CD8-positive, alpha-beta memory T cell (primary cell): ENCODE measurements around the gene ANKRD49. TPM values are rescaled to one million over a fixed set of nuclear protein-coding genes. Genes with fewer than 3 reads are reported as not detected.

Experiments
- CTCF ChIA-PET: fragments of 350-600 bp; sonication (Branson Sonifier 250); formaldehyde crosslinking; loops from one replicate; lab custom pipeline; 2021; ENCODE audit warnings: antibody characterized with exemption; lab: Charles Lee
- POLR2A ChIA-PET: fragments of 350-600 bp; sonication (Branson Sonifier 250); formaldehyde crosslinking; loops from one replicate; lab custom pipeline; 2021; ENCODE audit warnings: antibody characterized with exemption; lab: Charles Lee
- DNase-seq, 5 donors: peaks; one replicate each; pipeline versions ENCODE4 v3.0.0 to v3.0.0-alpha.2; 2020 to 2022; ENCODE audit warnings: mixed read lengths in 1 of 5
- H3K27ac ChIP-seq: one replicate; pipeline ENCODE4 v1.7.0; 2013; ENCODE audit warnings: low read depth, mild to moderate bottlenecking, low read length, moderate library complexity
- H3K27me3 ChIP-seq: 2 replicates; pipeline ENCODE4 v1.7.0; 2013; ENCODE audit warnings: low read length, mild to moderate bottlenecking; ENCODE audit not compliant: insufficient read depth, poor library complexity, severe bottlenecking
- H3K36me3 ChIP-seq: 2 replicates; pipeline ENCODE4 v1.7.0; 2013; ENCODE audit warnings: mild to moderate bottlenecking, low read length, moderate library complexity; ENCODE audit not compliant: insufficient read depth
- H3K4me1 ChIP-seq: 2 replicates; pipeline ENCODE4 v1.7.0; 2013; ENCODE audit warnings: mild to moderate bottlenecking, low read length, moderate library complexity; ENCODE audit not compliant: insufficient read depth
- H3K4me3 ChIP-seq: 2 replicates; pipeline ENCODE4 v1.7.0; 2013; ENCODE audit warnings: mild to moderate bottlenecking, low read length
- H3K9me3 ChIP-seq: 2 replicates; pipeline ENCODE4 v1.7.0; 2013; ENCODE audit warnings: mild to moderate bottlenecking, low read length
- H3K27ac Mint-ChIP-seq, 8 donors: one replicate each; pipeline ENCODE4 v1.8.0; 2020 to 2021; ENCODE audit warnings: mixed read lengths in 8 of 8, mild to moderate bottlenecking in 6 of 8, inconsistent platforms in 3 of 8, moderate library complexity in 3 of 8
- H3K27me3 Mint-ChIP-seq, 2 donors: one replicate each; pipeline ENCODE4 v1.8.0; 2020 to 2021; ENCODE audit warnings: mixed read lengths in 2 of 2, mild to moderate bottlenecking in 1 of 2, moderate library complexity in 1 of 2
- H3K36me3 Mint-ChIP-seq, 3 donors: one replicate each; pipeline ENCODE4 v1.8.0; 2020 to 2021; ENCODE audit warnings: mixed read lengths in 3 of 3, inconsistent platforms in 1 of 3, mild to moderate bottlenecking in 1 of 3
- H3K4me1 Mint-ChIP-seq, 3 donors: one replicate each; pipeline ENCODE4 v1.8.0; 2020 to 2021; ENCODE audit warnings: mixed read lengths in 3 of 3, inconsistent platforms in 1 of 3, mild to moderate bottlenecking in 1 of 3
- H3K4me3 Mint-ChIP-seq, 7 donors: one replicate each; pipeline ENCODE4 v1.8.0; 2020 to 2021; ENCODE audit warnings: mixed read lengths in 7 of 7, mild to moderate bottlenecking in 6 of 7, moderate library complexity in 4 of 7, inconsistent platforms in 2 of 7
- H3K9me3 Mint-ChIP-seq, 5 donors: one replicate each; pipeline ENCODE4 v1.8.0; 2020 to 2022; ENCODE audit warnings: mixed read lengths in 5 of 5, mild to moderate bottlenecking in 3 of 5, moderate library complexity in 2 of 5, inconsistent platforms in 1 of 5
- polyA plus RNA-seq: library from polyadenylated mRNA; unstranded; fragments of 300-500 nt; fragmentation: Illumina TruSeq; gene quantifications from one replicate; pipeline ENCODE4 v1.2.3, GENCODE V29; 2021
- total RNA-seq, 2 experiments: library from RNA; stranded (reverse); gene quantifications; one replicate each; pipeline ENCODE4 v1.2.3, GENCODE V29; 2021

The ANKRD49 gene
- total and polyA plus RNA-seq, 3 experiments from 2014 or later = 21.6 to 28.3 (median 25.9) TPM

DNA sequence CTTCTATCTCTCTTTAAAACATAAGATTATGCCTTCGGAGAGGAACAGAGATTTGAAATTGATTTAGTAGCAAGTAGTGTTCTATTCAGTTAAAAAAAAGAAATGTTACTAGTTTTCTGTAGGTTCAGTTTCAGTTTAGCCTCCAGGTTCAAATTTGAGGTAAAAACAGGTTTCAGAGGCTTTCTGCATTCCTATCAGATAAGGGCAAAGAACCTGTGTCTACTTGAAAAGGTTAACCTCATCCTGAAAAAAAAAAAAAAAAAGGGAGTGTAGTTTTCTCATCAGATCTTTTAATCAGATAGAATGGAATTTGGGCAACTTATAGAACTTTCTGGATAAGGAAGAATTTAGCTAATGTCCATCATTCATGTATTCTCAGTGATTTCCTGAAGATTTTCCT, 30.6 kb downstream of the ANKRD49 start:
- Histone ChIP-seq H3K27ac (no peak overlapping the region), H3K4me1 (no peaks in the 10 kb centered on the region), H3K27me3 (no peaks in the 10 kb centered on the region), H3K36me3 (no peaks in the 10 kb centered on the region), H3K9me3 (no peaks in the 10 kb centered on the region), H3K4me3 (no peak overlapping the region)
- Mint-ChIP-seq H3K27ac (no peak overlapping the region), H3K4me1 (no peaks in the 10 kb centered on the region), H3K36me3 (no peaks in the 10 kb centered on the region), H3K27me3 (peaks cover 8 to 54% of the 10 kb centered on the region in 2 donors), H3K9me3 (no peaks in the 10 kb centered on the region), H3K4me3 (no peak overlapping the region)
- no peak for DNase-seq
- CTCF ChIA-PET = no interaction called here
- POLR2A ChIA-PET = interaction anchor here (0.8 kb wide), 1 partner anchor 29 kb away, joined by 11 read pairs; no protein-coding TSS in a partner anchor

DNA sequence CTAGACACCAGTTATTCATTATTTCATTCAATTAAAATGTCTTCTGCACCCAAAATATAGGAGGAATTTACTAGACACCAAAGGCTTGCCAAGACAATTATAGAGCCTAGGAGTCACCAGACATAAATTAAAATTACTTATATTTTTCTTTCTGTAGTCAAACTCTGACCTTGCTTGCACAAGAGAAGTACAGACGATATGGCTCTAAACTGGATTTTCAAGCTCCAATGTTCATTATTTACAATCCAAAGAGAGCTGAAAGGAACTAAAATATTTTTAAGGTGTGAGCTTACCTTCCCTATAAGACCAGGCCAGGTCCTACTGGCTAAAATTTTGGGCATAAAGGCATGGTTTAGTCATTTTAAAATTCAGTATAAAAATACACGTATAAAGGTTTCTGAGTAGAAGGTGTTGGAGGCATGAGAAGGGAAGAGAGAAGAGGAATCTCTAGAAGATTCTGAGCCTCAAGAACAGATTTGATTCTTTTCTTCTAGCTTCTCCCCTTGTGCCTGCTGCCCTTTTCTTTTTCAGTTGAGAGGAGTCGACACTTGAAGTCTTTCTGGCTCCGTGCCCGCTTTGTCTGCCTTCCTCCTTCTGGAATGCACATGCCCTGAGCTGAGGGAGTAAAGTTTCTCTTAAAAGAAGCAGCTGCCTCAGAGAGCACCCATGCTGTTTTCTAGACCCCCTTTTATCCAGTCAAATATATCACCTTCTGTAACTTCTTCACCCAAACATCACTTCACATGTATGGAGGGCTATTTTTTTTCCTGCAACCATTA, 32.0 kb downstream of the ANKRD49 start:
- Mint-ChIP-seq H3K27me3 (peaks cover 8 to 63% of the 10 kb centered on the region in 2 donors), H3K27ac (no peak overlapping the region), H3K9me3 (no peaks in the 10 kb centered on the region), H3K36me3 (no peaks in the 10 kb centered on the region), H3K4me1 (no peaks in the 10 kb centered on the region), H3K4me3 (no peak overlapping the region)
- H3K36me3 ChIP-seq = no peaks in the 10 kb centered on the region
- no peaks in the 10 kb centered on the region for H3K4me1 ChIP-seq
- H3K4me3 ChIP-seq = no peak overlapping the region
- ChIA-PET CTCF (no interaction called here), POLR2A (no interaction called here)
- no peak overlapping the region for H3K27ac ChIP-seq
- no peaks in the 10 kb centered on the region for H3K9me3 ChIP-seq
- no peak for DNase-seq
- H3K27me3 ChIP-seq = no peaks in the 10 kb centered on the region

DNA sequence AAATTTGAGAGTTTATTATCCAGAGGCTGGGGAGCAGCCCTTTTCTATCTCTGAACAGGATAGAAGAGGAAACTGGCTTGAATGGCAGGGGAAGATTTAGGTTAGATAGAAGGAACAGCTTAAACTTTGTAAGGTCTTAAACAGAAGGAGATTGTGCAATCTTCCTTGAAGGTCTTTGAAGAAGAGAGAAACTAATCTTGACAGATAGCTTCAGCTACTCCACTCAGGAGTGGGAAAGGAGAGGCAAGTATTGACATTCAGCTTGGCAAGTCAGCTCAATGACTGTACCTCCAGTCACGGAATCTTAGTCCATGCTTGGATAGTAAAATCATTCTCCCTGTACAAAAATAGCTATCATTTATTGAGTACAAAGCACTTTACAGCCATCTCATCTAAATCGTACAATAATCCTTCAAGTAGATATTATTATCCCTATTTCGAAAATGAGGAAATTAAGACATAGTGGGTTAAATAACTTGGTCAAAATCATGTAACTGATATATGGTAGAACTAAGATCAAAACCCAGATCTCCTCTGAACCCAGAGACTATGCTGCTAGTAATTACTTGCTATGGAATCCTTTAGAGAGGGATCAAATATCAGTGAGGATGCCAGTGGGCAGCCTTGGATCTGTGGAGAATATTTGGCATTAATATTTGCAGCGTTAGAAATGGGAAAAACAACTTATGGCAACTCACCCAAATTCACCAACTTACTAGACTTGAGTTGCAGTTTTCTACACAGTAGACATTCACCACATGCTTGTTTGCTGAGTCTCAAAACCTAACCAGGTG, 33.1 kb downstream of the ANKRD49 start:
- no peaks in the 10 kb centered on the region for H3K27me3 ChIP-seq
- CTCF ChIA-PET = no interaction called here

DNA sequence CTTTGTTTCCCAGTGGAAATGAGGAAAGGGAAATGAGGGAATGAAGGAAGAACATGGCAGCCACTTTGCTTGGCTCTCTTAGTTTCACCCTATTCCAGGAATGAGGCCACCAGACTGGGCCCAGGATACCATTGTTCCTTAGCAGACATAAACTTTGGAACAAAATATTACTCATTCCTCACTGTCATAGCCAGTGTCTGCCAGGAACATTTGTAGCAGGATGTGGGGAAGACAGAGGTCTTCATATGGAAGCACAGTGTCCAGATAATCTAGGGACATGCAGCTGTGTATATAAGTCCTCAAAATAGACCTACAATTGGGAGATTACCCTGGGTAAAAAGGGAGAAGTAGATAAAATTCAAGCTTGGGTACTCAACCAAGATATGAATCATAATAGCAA, 34.8 kb downstream of the ANKRD49 start:
- Histone ChIP-seq H3K4me1 (no peaks in the 10 kb centered on the region), H3K4me3 (no peak overlapping the region), H3K27me3 (no peaks in the 10 kb centered on the region), H3K36me3 (no peaks in the 10 kb centered on the region), H3K9me3 (no peaks in the 10 kb centered on the region), H3K27ac (no peak overlapping the region)
- ChIA-PET POLR2A (no interaction called here), CTCF (interaction anchor here (1.8 kb wide), 1 partner anchor 27 kb away, joined by 4 read pairs; no protein-coding TSS in a partner anchor)
- Mint-ChIP-seq H3K27ac (no peak overlapping the region), H3K36me3 (no peaks in the 10 kb centered on the region), H3K4me1 (no peaks in the 10 kb centered on the region), H3K27me3 (peaks cover 8 to 67% of the 10 kb centered on the region in 2 donors), H3K9me3 (no peaks in the 10 kb centered on the region), H3K4me3 (no peak overlapping the region)
- DNase-seq = no peak

More for the DNA sequence above, 33.1 kb downstream of the ANKRD49 start:
- H3K4me3 ChIP-seq = no peak overlapping the region
- H3K27ac ChIP-seq = no peak overlapping the region
- Mint-ChIP-seq H3K4me3 (no peak overlapping the region), H3K27me3 (peaks cover 8 to 71% of the 10 kb centered on the region in 2 donors), H3K36me3 (no peaks in the 10 kb centered on the region), H3K4me1 (no peaks in the 10 kb centered on the region), H3K9me3 (no peaks in the 10 kb centered on the region), H3K27ac (no peak overlapping the region)
- DNase-seq = no peak
- POLR2A ChIA-PET = no interaction called here
- H3K36me3 ChIP-seq = no peaks in the 10 kb centered on the region
- no peaks in the 10 kb centered on the region for H3K9me3 ChIP-seq
- no peaks in the 10 kb centered on the region for H3K4me1 ChIP-seq

DNA sequence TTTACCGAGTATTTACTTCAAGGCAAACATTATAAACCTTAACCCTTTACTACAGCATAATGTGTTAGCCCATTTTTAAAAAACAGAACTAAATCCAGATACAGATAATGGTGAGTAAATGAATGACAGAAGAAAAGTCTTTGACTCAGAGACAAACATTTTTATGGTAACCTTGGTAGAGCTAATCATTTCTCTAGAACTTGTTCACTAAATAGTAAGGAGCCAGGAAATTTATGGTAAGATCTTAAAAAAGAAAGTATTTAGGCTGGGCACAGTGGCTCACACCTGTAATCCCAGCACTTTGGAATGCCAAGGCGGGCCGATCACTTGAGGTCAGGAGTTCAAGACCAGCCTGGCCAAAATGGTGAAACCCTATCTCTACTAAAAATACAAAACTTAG, 38.4 kb downstream of the ANKRD49 start:
- no peak overlapping the region for H3K4me3 Mint-ChIP-seq
- H3K9me3 ChIP-seq = no peaks in the 10 kb centered on the region
- no peaks in the 10 kb centered on the region for H3K9me3 Mint-ChIP-seq
- H3K36me3 Mint-ChIP-seq = no peaks in the 10 kb centered on the region
- H3K36me3 ChIP-seq = no peaks in the 10 kb centered on the region
- no peaks in the 10 kb centered on the region for H3K4me1 ChIP-seq
- H3K27ac ChIP-seq = no peak overlapping the region
- H3K27ac Mint-ChIP-seq = no peak overlapping the region
- no peak for DNase-seq
- no peak overlapping the region for H3K4me3 ChIP-seq
- ChIA-PET POLR2A (no interaction called here), CTCF (no interaction called here)
- no peaks in the 10 kb centered on the region for H3K27me3 ChIP-seq
- H3K4me1 Mint-ChIP-seq = no peaks in the 10 kb centered on the region
- H3K27me3 Mint-ChIP-seq = peaks cover 7 to 73% of the 10 kb centered on the region in 2 donors

DNA sequence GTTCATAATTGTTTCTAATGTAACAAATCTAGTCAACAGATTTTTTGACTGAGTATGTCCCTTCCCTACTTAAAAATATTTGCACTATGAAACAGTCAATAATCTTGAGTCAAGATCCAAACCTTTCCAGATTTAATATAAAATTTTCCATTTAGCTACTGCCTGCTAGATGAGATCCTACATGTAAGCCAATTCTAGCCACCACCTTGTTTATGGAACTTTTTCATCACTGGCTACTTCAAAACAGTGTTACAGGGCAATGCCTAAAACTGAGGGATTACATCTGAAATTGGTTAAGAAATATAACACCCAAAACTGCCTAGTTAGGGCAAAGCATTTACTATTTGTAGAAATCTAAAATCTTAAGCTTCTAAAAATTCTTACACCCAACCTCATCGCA, 39.4 kb downstream of the ANKRD49 start:
- no peak overlapping the region for H3K27ac Mint-ChIP-seq
- no peaks in the 10 kb centered on the region for H3K9me3 Mint-ChIP-seq
- no peak overlapping the region for H3K4me3 Mint-ChIP-seq
- no peaks in the 10 kb centered on the region for H3K4me1 ChIP-seq
- H3K9me3 ChIP-seq = no peaks in the 10 kb centered on the region
- no peaks in the 10 kb centered on the region for H3K36me3 ChIP-seq
- no peaks in the 10 kb centered on the region for H3K27me3 ChIP-seq
- ChIA-PET POLR2A (interaction anchor here (0.7 kb wide), 1 partner anchor 9 kb away, joined by 3 read pairs; no protein-coding TSS in a partner anchor), CTCF (no interaction called here)
- no peaks in the 10 kb centered on the region for H3K4me1 Mint-ChIP-seq
- no peak for DNase-seq
- H3K36me3 Mint-ChIP-seq = no peaks in the 10 kb centered on the region
- H3K27me3 Mint-ChIP-seq = peaks cover 7 to 70% of the 10 kb centered on the region in 2 donors
- no peak overlapping the region for H3K27ac ChIP-seq
- no peak overlapping the region for H3K4me3 ChIP-seq

DNA sequence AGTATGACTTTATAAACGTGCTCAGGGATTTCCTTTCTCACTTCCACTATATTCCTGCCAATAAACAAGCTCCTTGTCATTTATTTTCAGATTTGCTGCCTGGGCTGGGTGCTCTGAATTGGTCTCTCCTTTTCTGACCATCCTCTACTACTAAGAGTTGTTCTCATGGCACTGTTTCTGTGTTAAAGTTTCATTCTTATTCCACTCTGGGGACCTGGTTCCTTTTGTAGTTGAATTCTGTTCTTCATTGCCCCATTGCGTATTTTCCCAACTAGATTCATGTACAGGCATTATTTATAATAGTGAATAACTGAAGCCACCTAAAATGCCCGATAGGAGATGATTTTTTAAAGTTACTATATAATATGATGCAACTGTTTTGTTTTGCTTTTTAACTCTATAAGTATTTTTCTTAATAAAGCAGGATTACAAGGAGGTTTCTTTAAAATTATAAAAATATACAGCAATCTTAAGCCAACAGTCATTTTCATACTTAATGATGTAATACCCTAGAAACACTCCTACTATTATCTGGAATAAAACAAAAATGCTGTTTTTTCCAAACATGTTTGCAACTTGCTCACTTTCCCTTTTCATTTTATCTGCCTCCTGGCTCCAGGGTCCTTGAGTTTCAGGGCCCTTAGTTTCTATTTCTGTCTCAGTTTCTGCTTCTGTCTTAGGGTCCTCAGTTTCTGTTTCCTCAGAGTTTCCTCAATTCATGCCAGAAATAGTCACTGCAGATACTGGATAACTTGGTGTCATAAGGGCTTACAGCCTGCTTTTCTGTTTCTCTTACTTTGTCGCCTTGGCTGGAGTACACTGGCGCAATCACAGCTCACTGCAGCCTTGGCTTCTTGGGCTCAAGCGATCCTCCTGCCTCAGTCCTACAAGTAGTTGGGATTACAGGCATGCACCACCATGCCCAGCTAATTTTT, 40.2 kb downstream of the ANKRD49 start:
- no peak overlapping the region for H3K4me3 Mint-ChIP-seq
- no peaks in the 10 kb centered on the region for H3K9me3 ChIP-seq
- ChIA-PET CTCF (no interaction called here), POLR2A (interaction anchor here (0.7 kb wide), 1 partner anchor 8 kb away, joined by 3 read pairs; no protein-coding TSS in a partner anchor)
- no peaks in the 10 kb centered on the region for H3K4me1 ChIP-seq
- no peaks in the 10 kb centered on the region for H3K9me3 Mint-ChIP-seq
- H3K4me1 Mint-ChIP-seq = no peaks in the 10 kb centered on the region
- no peak for DNase-seq
- no peaks in the 10 kb centered on the region for H3K27me3 ChIP-seq
- no peak overlapping the region for H3K4me3 ChIP-seq
- no peaks in the 10 kb centered on the region for H3K36me3 ChIP-seq
- peaks cover 7 to 65% of the 10 kb centered on the region in 2 donors for H3K27me3 Mint-ChIP-seq
- H3K27ac Mint-ChIP-seq = peak overlapping the region in 1 of 8 donors; percentile 25
- no peak overlapping the region for H3K27ac ChIP-seq
- H3K36me3 Mint-ChIP-seq = no peaks in the 10 kb centered on the region
